ENCODE measurements around the gene COP1. TPM values are rescaled to one million over a fixed set of nuclear protein-coding genes. Genes with fewer than 3 reads are reported as not detected.
"Not testable (repeated sequence)": the region's sequence is repeated elsewhere in the genome, so short reads cannot be mapped to it uniquely, and the experiment has no call there.

Gene COP1
- total RNA-seq, 6 experiments from 2014 or later, result 27.8 to 33.0 (median 30.1) TPM

DNA sequence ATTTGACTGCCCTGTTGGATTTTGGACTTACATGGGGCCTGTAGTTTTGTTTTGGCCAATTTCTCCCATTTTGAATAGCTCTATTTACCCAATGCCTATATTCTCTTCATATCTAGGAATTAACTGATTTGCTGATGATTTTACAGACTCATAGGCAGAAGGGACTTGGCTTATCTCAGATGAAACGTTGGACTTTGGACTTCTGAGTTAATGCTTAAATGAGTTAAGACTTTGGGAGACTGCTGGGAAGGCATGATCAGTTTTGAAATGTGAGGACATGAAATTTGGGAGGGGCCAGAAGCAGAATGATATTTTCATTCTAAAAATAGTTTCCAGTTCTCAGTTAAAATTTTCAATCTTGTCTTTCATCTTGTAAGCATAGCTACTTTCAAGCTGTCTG lies 222.3 kb downstream of the COP1 start:
- H3K4me1 Mint-ChIP-seq (ENCODE audit: low read depth), result no peaks in the 10 kb centered on the region
- no peaks in the 10 kb centered on the region for H3K27me3 Mint-ChIP-seq (ENCODE audit: insufficient read depth)
- H3K9me3 Mint-ChIP-seq, result peaks cover 22% of the 10 kb centered on the region
- TF ChIP-seq, protein P1, sequence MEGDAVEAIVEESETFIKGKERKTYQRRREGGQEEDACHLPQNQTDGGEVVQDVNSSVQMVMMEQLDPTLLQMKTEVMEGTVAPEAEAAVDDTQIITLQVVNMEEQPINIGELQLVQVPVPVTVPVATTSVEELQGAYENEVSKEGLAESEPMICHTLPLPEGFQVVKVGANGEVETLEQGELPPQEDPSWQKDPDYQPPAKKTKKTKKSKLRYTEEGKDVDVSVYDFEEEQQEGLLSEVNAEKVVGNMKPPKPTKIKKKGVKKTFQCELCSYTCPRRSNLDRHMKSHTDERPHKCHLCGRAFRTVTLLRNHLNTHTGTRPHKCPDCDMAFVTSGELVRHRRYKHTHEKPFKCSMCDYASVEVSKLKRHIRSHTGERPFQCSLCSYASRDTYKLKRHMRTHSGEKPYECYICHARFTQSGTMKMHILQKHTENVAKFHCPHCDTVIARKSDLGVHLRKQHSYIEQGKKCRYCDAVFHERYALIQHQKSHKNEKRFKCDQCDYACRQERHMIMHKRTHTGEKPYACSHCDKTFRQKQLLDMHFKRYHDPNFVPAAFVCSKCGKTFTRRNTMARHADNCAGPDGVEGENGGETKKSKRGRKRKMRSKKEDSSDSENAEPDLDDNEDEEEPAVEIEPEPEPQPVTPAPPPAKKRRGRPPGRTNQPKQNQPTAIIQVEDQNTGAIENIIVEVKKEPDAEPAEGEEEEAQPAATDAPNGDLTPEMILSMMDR (IDR thresholded peaks at IDR 0.05), result no peak
- H3K4me3 Mint-ChIP-seq, result no peak overlapping the region
- no peak for DNase-seq
- no peak overlapping the region for H3K27ac Mint-ChIP-seq
- peaks cover 54% of the 10 kb centered on the region for H3K36me3 Mint-ChIP-seq (ENCODE audit: low read depth)

DNA sequence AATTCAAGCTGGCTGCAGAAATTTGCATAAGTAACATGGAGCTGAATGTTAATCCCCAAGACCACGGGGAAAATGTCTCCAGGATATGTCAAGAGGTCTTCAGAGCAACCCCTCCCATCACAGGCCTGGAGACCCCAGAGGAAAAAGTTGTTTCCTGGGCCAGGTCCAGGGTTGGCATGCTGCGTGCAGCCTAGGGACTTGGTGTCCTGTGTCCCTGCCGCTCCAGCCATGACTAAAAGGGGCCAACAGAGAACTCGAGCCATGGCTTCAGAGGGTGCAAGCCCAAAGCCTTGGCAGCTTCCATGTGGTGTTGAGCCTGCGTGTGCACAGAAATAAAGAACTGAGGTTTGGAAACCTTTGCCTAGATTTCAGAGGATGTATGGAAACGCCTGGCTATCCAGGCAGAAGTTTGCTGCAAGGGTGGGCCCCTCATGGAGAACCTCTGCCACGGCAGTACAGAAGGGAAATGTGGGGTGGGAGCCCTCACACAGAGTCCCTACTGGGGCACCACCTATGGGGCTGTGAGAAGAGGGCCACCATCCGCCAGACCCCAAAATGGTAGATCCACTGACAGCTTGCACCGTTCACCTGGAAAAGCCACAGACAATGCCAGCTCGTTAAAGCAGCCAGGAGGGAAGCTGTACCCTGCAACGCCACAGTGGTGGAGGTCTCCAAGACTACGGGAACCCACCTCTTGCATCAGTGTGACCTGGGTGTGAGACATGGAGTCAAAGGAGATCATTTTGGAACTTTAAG lies 222.9 kb downstream of the COP1 start:
- peaks cover 54% of the 10 kb centered on the region for H3K36me3 Mint-ChIP-seq (ENCODE audit: low read depth)
- H3K9me3 Mint-ChIP-seq, result peaks cover 22% of the 10 kb centered on the region
- H3K27ac Mint-ChIP-seq, result no peak overlapping the region
- no peak overlapping the region for H3K4me3 Mint-ChIP-seq
- peaks cover 1% of the 10 kb centered on the region; the same call in 1 of the 2 replicates for H3K4me1 Mint-ChIP-seq (ENCODE audit: low read depth)
- no peak for DNase-seq
- no peaks in the 10 kb centered on the region for H3K27me3 Mint-ChIP-seq (ENCODE audit: insufficient read depth)
- TF ChIP-seq, protein P1 (IDR thresholded peaks at IDR 0.05), result no peak

DNA sequence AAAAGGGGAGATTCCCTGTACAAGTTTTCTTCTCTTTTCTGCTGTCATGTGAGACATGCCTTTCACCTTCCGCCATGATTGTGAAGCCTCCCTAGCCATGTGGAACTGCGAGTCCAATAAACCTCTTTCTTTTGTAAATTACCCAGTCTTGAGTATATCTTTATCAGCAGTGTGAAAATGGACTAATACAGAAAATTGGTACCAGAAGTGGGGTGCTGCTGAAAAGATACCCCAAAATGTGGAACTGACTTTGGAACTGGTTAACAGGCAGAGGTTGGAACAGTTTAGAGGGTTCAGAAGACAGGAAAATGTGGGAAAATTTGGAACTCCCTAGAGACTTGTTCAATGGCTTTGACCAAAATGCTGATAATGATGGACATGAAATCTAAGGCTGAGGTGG lies 223.7 kb downstream of the COP1 start:
- not testable (repeated sequence) for H3K27ac Mint-ChIP-seq
- H3K36me3 Mint-ChIP-seq (ENCODE audit: low read depth), result peaks cover 54% of the 10 kb centered on the region

DNA sequence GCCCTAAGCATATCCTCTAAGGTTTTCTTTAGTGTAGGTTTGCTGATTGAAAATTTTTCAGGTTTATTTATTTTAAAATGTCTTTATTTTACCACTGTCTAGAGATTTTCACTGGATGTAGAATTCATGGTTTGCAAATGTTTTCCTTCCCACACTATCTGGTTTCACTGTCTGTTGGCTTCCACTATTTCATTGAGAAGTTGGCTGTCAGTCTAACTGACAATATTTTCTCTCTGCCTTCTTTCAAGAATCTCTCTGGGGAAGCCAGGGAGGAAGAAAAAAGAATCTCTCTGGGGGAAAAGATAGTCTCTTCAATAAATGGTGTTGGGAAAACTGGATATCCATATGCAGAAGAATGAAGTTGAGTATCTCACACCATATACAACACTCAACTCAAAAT lies 226.0 kb downstream of the COP1 start:
- H3K36me3 Mint-ChIP-seq (ENCODE audit: low read depth), result peaks cover 47% of the 10 kb centered on the region
- H3K27ac Mint-ChIP-seq, result no peak overlapping the region
- no peak for DNase-seq
- peaks cover 24% of the 10 kb centered on the region for H3K4me1 Mint-ChIP-seq (ENCODE audit: low read depth)
- no peaks in the 10 kb centered on the region; the same call in 1 of the 2 replicates for H3K27me3 Mint-ChIP-seq (ENCODE audit: insufficient read depth)
- TF ChIP-seq, protein P1 (IDR thresholded peaks at IDR 0.05), result no peak
- H3K9me3 Mint-ChIP-seq, result peaks cover 22% of the 10 kb centered on the region
- no peak overlapping the region for H3K4me3 Mint-ChIP-seq

More for the DNA sequence above, 223.7 kb downstream of the COP1 start:
- not testable (repeated sequence) for H3K4me3 Mint-ChIP-seq; H3K27me3 Mint-ChIP-seq (ENCODE audit: insufficient read depth); DNase-seq; H3K4me1 Mint-ChIP-seq (ENCODE audit: low read depth)
- peaks cover 22% of the 10 kb centered on the region for H3K9me3 Mint-ChIP-seq

DNA sequence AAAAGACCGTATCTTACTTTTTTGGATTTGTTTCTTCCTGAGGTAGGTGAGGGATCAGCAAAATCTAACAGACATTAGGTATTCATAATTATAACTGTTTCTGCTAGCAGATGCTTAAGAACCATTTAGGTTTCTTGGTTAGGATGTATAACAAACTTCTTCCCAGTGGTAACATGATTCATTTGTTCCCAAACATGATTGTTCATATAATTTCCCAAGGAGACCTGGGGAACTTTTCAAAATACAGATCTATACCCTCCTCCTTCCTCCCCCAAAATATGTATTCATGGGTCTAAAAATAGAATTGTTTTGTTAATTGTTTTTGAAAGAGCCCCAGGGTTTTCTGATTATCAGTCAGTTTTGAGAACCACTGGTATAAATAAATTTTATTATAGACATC lies 228.2 kb downstream of the COP1 start:
- Mint-ChIP-seq H3K27ac (no peak overlapping the region), H3K4me1 (ENCODE audit: low read depth) (peaks cover 24% of the 10 kb centered on the region), H3K36me3 (ENCODE audit: low read depth) (peaks cover 29% of the 10 kb centered on the region), H3K9me3 (peaks cover 15% of the 10 kb centered on the region), H3K4me3 (no peak overlapping the region), H3K27me3 (ENCODE audit: insufficient read depth) (no peaks in the 10 kb centered on the region; the same call in 1 of the 2 replicates)
- DNase-seq, result no peak
- TF ChIP-seq, protein P1 (IDR thresholded peaks at IDR 0.05), result no peak

DNA sequence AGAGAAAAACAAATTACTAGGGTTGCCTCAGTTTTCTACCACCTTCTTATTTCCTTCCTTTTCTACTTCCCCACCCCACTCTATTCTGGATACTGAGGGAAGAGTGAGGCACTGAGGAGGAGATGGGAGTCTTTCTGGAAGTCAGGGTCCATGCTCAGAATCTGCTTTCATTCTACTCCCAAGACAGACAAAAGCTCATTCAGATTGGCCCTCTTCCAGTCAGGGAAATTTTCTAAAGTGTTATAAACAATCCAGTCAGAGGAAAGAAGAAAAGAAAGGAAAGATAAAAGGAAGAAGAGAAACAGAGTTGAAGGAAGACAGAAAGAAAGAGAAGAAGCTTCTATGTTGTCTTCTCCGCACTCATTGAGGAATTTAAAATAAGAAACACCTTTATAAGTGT lies 228.6 kb downstream of the COP1 start:
- peaks cover 11% of the 10 kb centered on the region for H3K9me3 Mint-ChIP-seq
- no peak overlapping the region for H3K4me3 Mint-ChIP-seq
- no peaks in the 10 kb centered on the region; the same call in 1 of the 2 replicates for H3K27me3 Mint-ChIP-seq (ENCODE audit: insufficient read depth)
- TF ChIP-seq, protein P1 (IDR thresholded peaks at IDR 0.05), result no peak
- H3K36me3 Mint-ChIP-seq (ENCODE audit: low read depth), result peaks cover 25% of the 10 kb centered on the region
- H3K27ac Mint-ChIP-seq, result no peak overlapping the region
- peaks cover 24% of the 10 kb centered on the region for H3K4me1 Mint-ChIP-seq (ENCODE audit: low read depth)
- DNase-seq, result no peak

All from HFFc6 (cell line).